ENCODE data around the gene DLG2.

The DLG2 gene

GRCh38 chr11:84173078-84173477, 1454.1 kb downstream of the DLG2 start:
- TF ChIP-seq, protein P1, sequence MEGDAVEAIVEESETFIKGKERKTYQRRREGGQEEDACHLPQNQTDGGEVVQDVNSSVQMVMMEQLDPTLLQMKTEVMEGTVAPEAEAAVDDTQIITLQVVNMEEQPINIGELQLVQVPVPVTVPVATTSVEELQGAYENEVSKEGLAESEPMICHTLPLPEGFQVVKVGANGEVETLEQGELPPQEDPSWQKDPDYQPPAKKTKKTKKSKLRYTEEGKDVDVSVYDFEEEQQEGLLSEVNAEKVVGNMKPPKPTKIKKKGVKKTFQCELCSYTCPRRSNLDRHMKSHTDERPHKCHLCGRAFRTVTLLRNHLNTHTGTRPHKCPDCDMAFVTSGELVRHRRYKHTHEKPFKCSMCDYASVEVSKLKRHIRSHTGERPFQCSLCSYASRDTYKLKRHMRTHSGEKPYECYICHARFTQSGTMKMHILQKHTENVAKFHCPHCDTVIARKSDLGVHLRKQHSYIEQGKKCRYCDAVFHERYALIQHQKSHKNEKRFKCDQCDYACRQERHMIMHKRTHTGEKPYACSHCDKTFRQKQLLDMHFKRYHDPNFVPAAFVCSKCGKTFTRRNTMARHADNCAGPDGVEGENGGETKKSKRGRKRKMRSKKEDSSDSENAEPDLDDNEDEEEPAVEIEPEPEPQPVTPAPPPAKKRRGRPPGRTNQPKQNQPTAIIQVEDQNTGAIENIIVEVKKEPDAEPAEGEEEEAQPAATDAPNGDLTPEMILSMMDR (IDR thresholded peaks at IDR 0.05): no peak

DNA sequence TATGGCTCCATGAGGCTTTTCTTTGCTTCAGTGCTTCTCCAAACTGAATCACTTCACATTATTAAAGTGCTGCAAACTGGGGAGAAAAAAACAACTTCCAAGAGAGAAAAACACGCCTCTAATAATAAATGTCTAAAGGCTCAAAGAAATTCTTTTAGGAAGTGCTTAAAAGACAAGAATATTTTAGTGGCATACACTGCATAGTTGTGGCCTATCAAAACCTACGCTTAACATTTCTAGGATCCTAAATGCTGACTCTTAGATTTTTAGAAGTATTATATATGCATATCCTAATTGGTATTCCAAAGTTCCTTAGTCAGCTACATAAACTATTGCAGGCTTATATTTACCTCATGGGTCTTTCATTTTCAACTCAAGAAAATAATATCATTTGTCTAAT, 1462.0 kb downstream of the DLG2 start:
- TF ChIP-seq, protein P1 (IDR thresholded peaks at IDR 0.05): no peak

DNA sequence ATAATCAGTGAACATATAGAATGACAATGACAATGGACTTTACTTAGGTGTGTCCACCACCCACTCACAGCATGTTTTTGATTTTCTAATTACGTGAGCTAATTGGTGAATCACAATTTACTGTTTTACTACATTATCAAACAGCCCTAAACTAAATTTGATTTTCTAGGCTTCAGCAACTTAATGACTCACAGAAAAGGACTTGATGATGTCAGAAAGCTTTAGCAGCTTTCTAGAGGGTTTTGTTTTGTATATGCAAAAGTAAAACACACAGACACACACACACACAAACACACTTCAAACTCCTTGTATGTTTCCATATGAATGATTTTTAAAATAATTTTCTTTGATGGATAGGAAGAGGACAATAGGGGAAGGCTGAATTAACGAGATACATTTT, 1462.4 kb downstream of the DLG2 start:
- TF ChIP-seq, protein P1 (IDR thresholded peaks at IDR 0.05): no peak

GRCh38 chr11:84163116-84163515, 1464.0 kb downstream of the DLG2 start:
- TF ChIP-seq, protein P1 (IDR thresholded peaks at IDR 0.05): no peak

DNA sequence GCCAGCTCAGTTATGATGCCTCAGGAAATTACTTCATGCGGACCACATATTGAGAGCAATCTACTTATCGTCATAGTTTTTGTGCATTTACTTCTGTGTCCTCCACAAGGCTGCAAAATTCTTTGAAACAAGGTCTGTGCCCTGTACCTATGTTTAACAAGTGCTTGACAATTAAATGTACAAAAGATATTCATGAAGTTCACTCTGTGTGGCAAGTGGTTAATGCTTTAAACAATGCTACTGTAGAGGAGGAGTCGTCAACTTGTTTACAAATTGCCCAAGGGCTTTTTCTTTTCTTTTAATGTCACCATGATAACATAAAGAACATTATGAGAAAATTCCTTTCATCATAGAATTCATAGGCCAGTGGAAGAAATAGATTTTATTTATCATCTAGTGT, 1469.5 kb downstream of the DLG2 start:
- TF ChIP-seq, protein P1 (IDR thresholded peaks at IDR 0.05): no peak

GRCh38 chr11:84146826-84147225, 1480.3 kb downstream of the DLG2 start:
- TF ChIP-seq, protein P1 (IDR thresholded peaks at IDR 0.05): peak; percentile 12; the same call in 1 of the 2 replicates

- TF ChIP-seq, protein P1 (IDR thresholded peaks at IDR 0.05): no peak
These were observed 1481.4 kb downstream of the DLG2 start for GRCh38 chr11:84145616-84146185.

GRCh38 chr11:84144531-84144930, 1482.6 kb downstream of the DLG2 start:
- TF ChIP-seq, protein P1 (IDR thresholded peaks at IDR 0.05): no peak

Data from LNCAP (cell line).